ENCODE data around the gene SLC6A6.
"Not testable (repeated sequence)": the region's sequence is repeated elsewhere in the genome, so short reads cannot be mapped to it uniquely, and the experiment has no call there.

The SLC6A6 gene

GRCh38 chr3:14508966-14509795 lies 106.8 kb downstream of the SLC6A6 start:
- Mint-ChIP-seq H3K27me3 (ENCODE audit: low read depth) (no peaks in the 10 kb centered on the region), H3K9me3 (no peaks in the 10 kb centered on the region), H3K36me3 (ENCODE audit: low read depth) (no peaks in the 10 kb centered on the region), H3K27ac (no peak overlapping the region), H3K4me3 (no peak overlapping the region), H3K4me1 (ENCODE audit: low read depth) (peaks cover 2% of the 10 kb centered on the region)
- peak; percentile 53 for DNase-seq (ENCODE audit: low spot score)

DNA sequence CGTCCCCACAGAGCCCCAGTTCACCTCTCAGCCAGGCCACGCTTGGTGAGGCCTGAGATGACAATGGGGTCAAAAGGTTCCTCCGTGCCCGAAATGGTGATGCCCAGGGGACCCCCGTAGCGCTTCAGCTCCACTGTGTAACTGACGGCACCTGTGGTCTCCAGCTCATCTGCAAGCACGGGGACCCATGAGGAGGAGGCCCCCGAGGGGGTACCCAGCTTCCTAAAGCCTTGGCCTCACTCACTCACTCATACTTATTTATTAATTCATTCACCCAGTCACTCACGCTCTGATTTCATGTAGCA lies 107.3 kb downstream of the SLC6A6 start:
- H3K36me3 Mint-ChIP-seq (ENCODE audit: low read depth): no peaks in the 10 kb centered on the region
- DNase-seq (ENCODE audit: low spot score): no peak
- H3K9me3 Mint-ChIP-seq: no peaks in the 10 kb centered on the region
- no peak overlapping the region for H3K27ac Mint-ChIP-seq
- H3K4me3 Mint-ChIP-seq: no peak overlapping the region
- no peaks in the 10 kb centered on the region for H3K27me3 Mint-ChIP-seq (ENCODE audit: low read depth)
- peaks cover 2% of the 10 kb centered on the region for H3K4me1 Mint-ChIP-seq (ENCODE audit: low read depth)

GRCh38 chr3:14510838-14511622 lies 108.6 kb downstream of the SLC6A6 start:
- no peak overlapping the region for H3K4me3 Mint-ChIP-seq
- no peak overlapping the region for H3K27ac Mint-ChIP-seq
- no peaks in the 10 kb centered on the region for H3K36me3 Mint-ChIP-seq (ENCODE audit: low read depth)
- H3K27me3 Mint-ChIP-seq (ENCODE audit: low read depth): no peaks in the 10 kb centered on the region
- no peaks in the 10 kb centered on the region for H3K9me3 Mint-ChIP-seq
- H3K4me1 Mint-ChIP-seq (ENCODE audit: low read depth): peaks cover 2% of the 10 kb centered on the region
- no peak for DNase-seq (ENCODE audit: low spot score)

DNA sequence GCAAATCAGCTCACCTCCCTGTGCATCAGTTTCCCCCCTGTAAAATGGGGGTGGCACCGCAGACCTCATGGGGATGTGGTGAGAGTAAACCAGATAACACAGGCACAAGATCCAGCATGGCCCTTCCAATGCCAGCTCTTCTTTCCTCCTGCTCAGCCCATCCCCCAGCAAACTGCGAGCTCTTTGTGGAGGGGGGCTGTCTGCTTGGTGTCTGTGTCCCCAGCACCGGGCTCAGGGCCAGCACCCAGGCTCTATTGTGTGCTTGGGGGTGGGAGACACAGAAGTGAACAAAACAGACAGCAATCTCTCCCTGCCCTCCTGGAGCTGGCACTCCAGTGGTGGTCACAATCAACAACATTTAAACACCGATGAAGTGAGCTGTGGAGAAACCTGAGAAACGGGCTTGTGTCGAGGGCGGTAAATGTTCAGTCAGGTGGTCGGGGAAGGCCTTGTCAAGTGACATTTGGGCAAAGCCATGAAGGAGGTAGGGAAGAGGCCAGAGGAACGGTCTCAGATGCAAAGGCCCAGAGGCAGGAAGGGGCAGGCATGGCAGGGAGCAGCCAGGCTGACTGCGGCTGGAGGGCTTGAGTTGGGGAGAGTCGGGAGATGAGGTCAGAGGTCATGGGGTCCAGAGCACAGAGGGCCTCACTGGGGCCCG lies 109.3 kb downstream of the SLC6A6 start:
- no peaks in the 10 kb centered on the region for H3K27me3 Mint-ChIP-seq (ENCODE audit: low read depth)
- H3K4me3 Mint-ChIP-seq: no peak overlapping the region
- H3K36me3 Mint-ChIP-seq (ENCODE audit: low read depth): no peaks in the 10 kb centered on the region
- H3K9me3 Mint-ChIP-seq: no peaks in the 10 kb centered on the region
- DNase-seq (ENCODE audit: low spot score): no peak
- H3K27ac Mint-ChIP-seq: no peak overlapping the region
- peaks cover 2% of the 10 kb centered on the region for H3K4me1 Mint-ChIP-seq (ENCODE audit: low read depth)

DNA sequence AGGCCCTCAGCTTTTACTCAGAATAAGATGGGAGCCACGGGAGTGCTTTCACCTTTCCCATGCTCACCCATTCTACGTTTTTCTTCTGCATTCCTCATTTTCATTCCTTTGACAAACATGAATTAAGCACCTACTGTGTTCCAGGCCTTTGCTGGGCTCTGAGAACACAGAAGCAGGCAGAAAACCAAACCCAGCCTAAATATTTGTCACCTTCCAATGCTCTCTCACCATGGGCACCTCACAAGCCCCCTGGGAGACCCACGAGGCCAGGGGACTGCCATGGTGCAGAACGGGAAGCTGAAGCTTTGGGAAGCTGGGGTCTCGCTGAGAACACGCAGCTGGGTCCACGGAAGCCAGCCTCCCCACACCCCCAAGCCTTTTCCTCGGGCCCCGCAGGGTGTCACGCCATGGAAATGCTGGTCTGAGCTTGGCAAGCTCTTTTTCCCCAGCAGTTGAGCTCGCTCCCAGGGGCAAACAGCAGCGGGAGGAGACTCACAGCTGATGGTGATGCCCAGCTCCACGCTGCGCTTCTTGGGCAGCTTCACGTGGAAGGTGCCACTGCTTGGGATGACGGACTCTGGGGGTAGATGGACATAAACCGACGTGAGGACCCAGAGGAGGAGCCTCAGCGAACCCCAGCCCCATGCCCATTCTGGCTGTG lies 110.0 kb downstream of the SLC6A6 start:
- H3K9me3 Mint-ChIP-seq: no peaks in the 10 kb centered on the region
- no peaks in the 10 kb centered on the region for H3K36me3 Mint-ChIP-seq (ENCODE audit: low read depth)
- H3K4me3 Mint-ChIP-seq: no peak overlapping the region
- no peaks in the 10 kb centered on the region for H3K27me3 Mint-ChIP-seq (ENCODE audit: low read depth)
- no peak for DNase-seq (ENCODE audit: low spot score)
- no peak overlapping the region for H3K27ac Mint-ChIP-seq
- peaks cover 2% of the 10 kb centered on the region for H3K4me1 Mint-ChIP-seq (ENCODE audit: low read depth)

- H3K27ac Mint-ChIP-seq: no peak overlapping the region
- no peak overlapping the region for H3K4me3 Mint-ChIP-seq
- no peaks in the 10 kb centered on the region for H3K27me3 Mint-ChIP-seq (ENCODE audit: low read depth)
- H3K9me3 Mint-ChIP-seq: no peaks in the 10 kb centered on the region
- H3K36me3 Mint-ChIP-seq (ENCODE audit: low read depth): no peaks in the 10 kb centered on the region
- DNase-seq (ENCODE audit: low spot score): no peak
- peaks cover 2% of the 10 kb centered on the region for H3K4me1 Mint-ChIP-seq (ENCODE audit: low read depth)
Measured at GRCh38 chr3:14512942-14513327, 110.5 kb downstream of the SLC6A6 start.

DNA sequence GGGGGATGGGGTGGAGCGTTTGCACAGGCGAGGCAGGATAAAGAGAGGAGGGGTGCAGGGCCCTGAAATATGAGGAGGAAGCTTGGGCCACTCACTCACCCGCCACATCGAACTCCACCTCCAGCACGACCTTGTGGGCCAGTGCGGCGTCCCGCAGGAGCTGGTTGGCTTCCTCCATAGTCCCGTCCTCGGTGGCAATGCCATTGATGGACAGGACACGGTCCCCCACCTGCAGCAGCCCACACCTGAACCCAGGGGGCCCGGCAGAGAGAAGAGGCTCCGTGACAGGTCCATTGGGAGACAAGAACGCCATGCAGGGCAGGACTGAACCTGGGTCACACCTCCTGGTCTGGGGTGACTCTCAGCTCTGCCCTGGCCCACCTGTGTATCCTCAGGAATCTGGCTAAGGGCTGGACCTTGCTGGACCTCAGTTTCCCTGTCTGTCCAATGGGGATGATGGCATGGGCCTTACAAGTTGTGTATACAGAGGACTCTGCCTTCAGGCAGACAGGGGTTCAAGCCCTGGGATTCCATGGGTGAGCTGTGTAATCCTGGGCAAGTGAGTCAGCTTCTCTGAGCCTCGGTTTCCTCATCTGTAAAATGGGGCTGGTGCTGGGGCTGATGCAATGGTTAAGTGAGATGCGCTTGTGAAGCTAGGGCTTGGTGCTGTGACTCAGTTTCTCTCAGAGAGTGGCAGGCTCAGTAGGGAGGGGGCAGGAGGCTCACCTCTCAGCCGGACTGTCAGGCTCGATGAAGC lies 111.3 kb downstream of the SLC6A6 start:
- H3K9me3 Mint-ChIP-seq: no peaks in the 10 kb centered on the region
- no peaks in the 10 kb centered on the region for H3K36me3 Mint-ChIP-seq (ENCODE audit: low read depth)

GRCh38 chr3:14514323-14514720 lies 111.9 kb downstream of the SLC6A6 start:
- no peak for DNase-seq (ENCODE audit: low spot score)
- H3K36me3 Mint-ChIP-seq (ENCODE audit: low read depth): no peaks in the 10 kb centered on the region
- no peaks in the 10 kb centered on the region for H3K4me1 Mint-ChIP-seq (ENCODE audit: low read depth)
- H3K4me3 Mint-ChIP-seq: no peak overlapping the region
- H3K27ac Mint-ChIP-seq: no peak overlapping the region
- H3K27me3 Mint-ChIP-seq (ENCODE audit: low read depth): no peaks in the 10 kb centered on the region
- H3K9me3 Mint-ChIP-seq: no peaks in the 10 kb centered on the region

More for the DNA sequence above, 111.3 kb downstream of the SLC6A6 start:
- no peak overlapping the region for H3K27ac Mint-ChIP-seq
- no peak for DNase-seq (ENCODE audit: low spot score)
- peaks cover 2% of the 10 kb centered on the region for H3K4me1 Mint-ChIP-seq (ENCODE audit: low read depth)
- H3K4me3 Mint-ChIP-seq: no peak overlapping the region
- no peaks in the 10 kb centered on the region for H3K27me3 Mint-ChIP-seq (ENCODE audit: low read depth)

DNA sequence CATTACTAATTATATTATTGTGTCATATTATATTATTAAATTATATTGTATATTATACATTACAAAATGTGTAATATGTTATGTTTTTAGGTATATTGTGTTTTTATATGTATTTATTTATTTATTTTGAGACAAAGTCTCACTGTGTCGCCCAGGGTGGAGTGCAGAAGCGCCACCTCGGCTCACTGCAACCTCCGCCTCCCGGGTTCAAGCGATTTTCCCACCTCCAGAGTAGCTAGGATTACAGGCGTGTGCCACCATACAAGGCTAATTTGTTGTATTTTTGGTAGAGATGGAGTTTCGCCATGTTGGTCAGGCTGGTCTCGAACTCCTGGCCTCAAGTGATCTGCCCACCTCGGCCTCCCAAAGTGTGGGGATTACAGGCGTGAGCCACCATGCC lies 113.1 kb downstream of the SLC6A6 start:
- H3K36me3 Mint-ChIP-seq (ENCODE audit: low read depth); H3K27me3 Mint-ChIP-seq (ENCODE audit: low read depth); H3K4me3 Mint-ChIP-seq; DNase-seq (ENCODE audit: low spot score); H3K27ac Mint-ChIP-seq; H3K9me3 Mint-ChIP-seq; H3K4me1 Mint-ChIP-seq (ENCODE audit: low read depth): not testable (repeated sequence)

- no peak overlapping the region for H3K4me3 Mint-ChIP-seq
Measured at GRCh38 chr3:14516738-14517345, 114.4 kb downstream of the SLC6A6 start.

DNA sequence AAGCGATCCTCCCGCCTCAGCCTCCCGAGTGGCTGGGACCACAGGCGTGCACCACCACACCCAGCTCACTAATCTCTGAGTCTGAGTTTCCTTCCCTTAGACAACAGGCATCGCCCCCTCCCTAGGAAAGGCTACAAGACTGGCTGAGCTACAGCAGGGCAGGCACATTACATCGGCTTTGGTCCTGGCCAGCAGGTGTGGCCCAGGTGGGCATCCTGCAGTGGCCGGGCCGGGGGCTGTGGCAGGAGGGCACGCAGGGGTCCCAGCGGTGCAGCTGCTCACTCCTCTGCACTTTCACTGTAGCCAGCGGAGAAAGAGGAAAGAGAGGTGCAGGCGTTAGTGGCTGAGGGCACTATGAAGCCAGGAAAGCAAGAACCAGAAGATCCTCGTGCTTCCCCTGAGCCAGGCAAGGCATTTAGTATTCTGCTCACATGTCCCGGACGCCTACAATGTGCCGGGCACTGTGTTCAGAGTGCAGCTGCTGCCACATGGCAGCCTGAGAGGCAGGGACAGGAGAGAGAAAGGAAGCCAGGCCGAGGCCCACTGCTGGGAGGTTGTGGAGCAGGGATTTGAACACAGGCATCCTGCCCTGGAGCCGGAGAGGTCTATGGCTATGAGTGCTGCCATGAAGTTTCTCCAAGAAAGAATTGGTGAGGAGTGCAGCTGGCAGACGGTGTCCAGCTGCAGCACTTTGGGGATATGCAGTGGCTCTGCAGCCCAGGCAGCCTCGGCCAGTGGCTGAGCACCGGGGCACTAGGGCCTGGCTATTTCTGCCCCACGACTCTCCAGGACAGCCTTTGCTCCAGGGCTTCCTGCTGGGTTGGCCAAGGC lies 115.4 kb downstream of the SLC6A6 start:
- DNase-seq (ENCODE audit: low spot score): no peak
- H3K27ac Mint-ChIP-seq: no peak overlapping the region
- no peaks in the 10 kb centered on the region for H3K4me1 Mint-ChIP-seq (ENCODE audit: low read depth)
- no peak overlapping the region for H3K4me3 Mint-ChIP-seq
- H3K27me3 Mint-ChIP-seq (ENCODE audit: low read depth): no peaks in the 10 kb centered on the region
- no peaks in the 10 kb centered on the region for H3K9me3 Mint-ChIP-seq
- H3K36me3 Mint-ChIP-seq (ENCODE audit: low read depth): no peaks in the 10 kb centered on the region

More at GRCh38 chr3:14516738-14517345, 114.4 kb downstream of the SLC6A6 start:
- H3K27me3 Mint-ChIP-seq (ENCODE audit: low read depth): no peaks in the 10 kb centered on the region
- no peaks in the 10 kb centered on the region for H3K4me1 Mint-ChIP-seq (ENCODE audit: low read depth)
- no peaks in the 10 kb centered on the region for H3K36me3 Mint-ChIP-seq (ENCODE audit: low read depth)
- no peaks in the 10 kb centered on the region for H3K9me3 Mint-ChIP-seq
- no peak overlapping the region for H3K27ac Mint-ChIP-seq
- DNase-seq (ENCODE audit: low spot score): no peak

DNA sequence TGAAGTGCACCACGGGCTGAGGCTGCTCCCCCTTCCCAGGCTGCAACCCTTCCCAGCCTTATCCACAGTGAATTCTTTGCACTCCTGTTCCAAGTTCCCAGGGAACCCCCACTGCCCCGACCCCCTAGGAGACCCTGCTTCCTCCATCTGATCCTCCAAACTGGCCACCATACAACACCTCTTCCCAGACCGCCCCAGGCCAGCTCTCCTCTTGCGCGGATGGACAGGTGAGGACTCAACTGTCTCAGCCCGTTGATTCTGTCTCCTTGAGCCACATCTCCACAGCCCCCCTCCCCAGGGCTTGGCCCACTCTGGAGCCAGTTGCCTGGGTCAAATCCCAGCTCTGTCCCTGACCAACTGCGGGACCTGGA lies 116.0 kb downstream of the SLC6A6 start:
- Mint-ChIP-seq H3K4me3 (no peak overlapping the region), H3K27me3 (ENCODE audit: low read depth) (no peaks in the 10 kb centered on the region), H3K27ac (no peak overlapping the region), H3K4me1 (ENCODE audit: low read depth) (no peaks in the 10 kb centered on the region), H3K36me3 (ENCODE audit: low read depth) (no peaks in the 10 kb centered on the region), H3K9me3 (no peaks in the 10 kb centered on the region)
- DNase-seq (ENCODE audit: low spot score): no peak

Measured in T-helper 2 cell treated with Interferon-gamma antibody and Interleukin-4, amounts not matched to agents 5 μg/mL and 100 μg/mL, for 36 hours (primary cell).